T-helper 2 cell treated with Interferon-gamma antibody and Interleukin-4, amounts not matched to agents 100 ng/mL and 5 ng/mL, for 36 hours (primary cell): Measurements from ENCODE around the gene PDE12. TPM values are rescaled to one million over a fixed set of nuclear protein-coding genes. Genes with fewer than 3 reads are reported as not detected.

Experiments used
- intact Hi-C: fragments of 100-400 bp; cut with micrococcal nuclease; formaldehyde crosslinking; loops from one replicate; pipeline ENCODE4 v1.15.1; 2023
- total RNA-seq: library from RNA; stranded (reverse); gene quantifications from 2 replicates; pipeline ENCODE4 v1.2.3, GENCODE V29; 2022

Gene PDE12, protein sequence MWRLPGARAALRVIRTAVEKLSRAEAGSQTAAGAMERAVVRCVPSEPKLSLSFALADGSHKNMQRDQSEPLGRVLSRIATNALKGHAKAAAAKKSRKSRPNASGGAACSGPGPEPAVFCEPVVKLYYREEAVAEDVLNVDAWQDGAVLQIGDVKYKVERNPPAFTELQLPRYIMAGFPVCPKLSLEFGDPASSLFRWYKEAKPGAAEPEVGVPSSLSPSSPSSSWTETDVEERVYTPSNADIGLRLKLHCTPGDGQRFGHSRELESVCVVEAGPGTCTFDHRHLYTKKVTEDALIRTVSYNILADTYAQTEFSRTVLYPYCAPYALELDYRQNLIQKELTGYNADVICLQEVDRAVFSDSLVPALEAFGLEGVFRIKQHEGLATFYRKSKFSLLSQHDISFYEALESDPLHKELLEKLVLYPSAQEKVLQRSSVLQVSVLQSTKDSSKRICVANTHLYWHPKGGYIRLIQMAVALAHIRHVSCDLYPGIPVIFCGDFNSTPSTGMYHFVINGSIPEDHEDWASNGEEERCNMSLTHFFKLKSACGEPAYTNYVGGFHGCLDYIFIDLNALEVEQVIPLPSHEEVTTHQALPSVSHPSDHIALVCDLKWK
- 27.0 and 27.9 TPM in 2 replicates for total RNA-seq

DNA sequence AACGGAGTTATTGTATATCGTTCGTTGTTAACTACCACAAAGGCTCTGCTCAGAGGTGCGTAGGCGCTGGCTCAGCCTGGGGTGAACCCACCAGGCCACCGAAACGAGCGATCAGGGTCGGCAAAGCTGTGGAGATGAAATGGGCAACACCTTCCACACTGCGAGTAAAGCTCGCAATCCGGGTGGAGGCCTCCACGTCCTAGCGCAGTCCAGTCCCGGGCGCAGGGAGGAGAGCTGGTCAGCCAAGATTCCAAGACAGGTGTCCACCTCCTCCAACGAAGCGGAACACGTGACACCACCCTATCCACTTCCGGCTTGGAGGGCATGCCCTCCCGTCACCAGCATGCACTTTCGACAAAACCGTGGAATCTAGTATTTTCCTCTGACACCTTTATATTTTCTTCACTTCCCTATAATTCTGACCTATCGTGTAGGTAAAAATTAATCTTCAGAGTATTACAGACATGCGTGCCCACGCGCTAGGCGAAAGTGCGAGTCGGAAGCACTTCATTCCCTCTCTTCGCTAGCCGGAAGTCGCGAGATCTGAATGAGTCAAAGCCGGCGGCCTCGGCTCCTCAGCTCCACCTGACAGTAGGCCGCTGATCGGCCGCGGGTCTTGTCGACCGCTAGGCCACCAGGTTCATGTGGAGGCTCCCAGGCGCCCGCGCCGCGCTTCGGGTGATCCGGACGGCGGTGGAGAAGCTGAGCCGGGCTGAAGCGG lies at the start of gene PDE12:
Gene PDE12 (plus strand): TSS at position 537 of the 721 bp plus-strand sequence. CDS start 106 bp downstream, at position 643.
- intact Hi-C loops = loop anchor here (1.0 to 5.0 kb wide), 5 partner anchors 41 to 639 kb away; partner anchors contain the start of genes APPL1, ARF4 and SLMAP

DNA sequence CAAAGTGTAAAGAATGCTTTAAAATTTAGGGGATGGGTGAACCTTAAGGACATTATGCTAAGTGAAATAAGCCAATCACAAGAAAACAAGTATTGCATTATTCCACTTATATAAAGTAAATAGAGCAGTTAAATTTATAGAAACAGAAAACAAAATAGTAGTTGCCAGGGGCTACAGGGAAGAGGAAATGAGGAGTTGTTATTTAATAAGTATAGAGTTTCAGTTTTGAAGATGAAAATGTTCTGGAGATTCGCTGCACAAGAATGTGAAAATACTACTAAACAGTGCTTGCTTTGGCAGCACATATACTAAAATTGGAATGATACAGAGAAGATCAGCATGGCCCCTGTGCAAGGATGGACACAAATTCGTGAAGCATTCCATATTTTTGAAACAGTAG lies 43.9 kb upstream of the PDE12 start:
- intact Hi-C loops = no loop called here

DNA sequence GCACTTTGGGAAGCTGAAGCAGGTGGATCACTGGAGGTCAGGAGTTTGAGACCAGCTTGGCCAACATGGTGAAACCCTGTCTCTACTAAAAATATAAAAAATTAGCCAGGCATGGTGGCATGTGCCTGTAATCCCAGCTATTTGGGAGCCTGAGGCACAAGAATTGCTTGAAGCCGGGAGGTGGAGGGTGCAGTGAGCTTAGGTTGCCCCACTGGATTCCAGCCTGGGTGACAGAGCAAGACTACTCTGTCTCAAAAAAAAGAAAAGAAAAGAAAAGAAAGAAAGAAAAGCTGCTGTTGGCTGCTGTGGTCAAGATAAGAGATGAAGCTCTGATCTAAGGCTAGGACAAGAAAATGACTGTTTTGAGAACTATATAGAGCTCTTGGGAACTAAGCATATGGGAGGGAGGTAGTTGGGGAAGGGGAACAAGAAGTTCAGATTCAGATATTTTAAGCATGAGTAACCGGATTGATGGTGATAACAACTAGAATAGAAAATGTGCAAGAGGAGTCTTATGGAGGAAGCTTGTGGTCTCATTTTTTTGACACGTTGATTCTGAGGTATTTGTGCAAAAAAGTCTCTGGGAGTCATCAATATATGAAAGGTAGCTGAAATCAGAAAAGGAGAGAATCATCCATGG lies 37.7 kb upstream of the PDE12 start:
- intact Hi-C loops = no loop called here

DNA sequence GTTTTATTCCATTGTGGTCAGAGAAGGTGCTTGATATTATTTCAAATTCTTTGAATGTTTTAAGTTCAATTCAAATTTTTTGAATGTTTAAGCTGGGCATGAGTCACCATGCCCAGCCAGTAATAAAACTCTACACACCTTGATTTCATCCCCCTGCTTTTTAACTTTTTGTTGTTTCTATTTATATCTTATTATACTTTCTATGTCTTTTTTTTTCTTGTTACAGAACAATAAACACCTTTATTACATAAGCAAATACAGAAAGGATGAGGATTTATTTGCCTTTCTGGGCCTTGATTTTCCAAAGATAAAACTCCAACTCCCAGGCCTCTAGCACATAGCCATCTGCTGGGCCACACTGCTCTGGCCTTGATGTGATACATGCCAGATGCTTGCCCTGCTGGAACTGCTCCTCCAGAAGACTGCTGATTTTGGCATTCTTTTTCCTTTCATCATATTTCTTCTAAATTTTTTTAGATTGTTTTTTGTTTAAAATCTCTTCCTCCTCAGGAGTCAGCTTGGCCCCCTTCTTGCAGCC lies 25.9 kb upstream of the PDE12 start:
- intact Hi-C loops = no loop called here

DNA sequence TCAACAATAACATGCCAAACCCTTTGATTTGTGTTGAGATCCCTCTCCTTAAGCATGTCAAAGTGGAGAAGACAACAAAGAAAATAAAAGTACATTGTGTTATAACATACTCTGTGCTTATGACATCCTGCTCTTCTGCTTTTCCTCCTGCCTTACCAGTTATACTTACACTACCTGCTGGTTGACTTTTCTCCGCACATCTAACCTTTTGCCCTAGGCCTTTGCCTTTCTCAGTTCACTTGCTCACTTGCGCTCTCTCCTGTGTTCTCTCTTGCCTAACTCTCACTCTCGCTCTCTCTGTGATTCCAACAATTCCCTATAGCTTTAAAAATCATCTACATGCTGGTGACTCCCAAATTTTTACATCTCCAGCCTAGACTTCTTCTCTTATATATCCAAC lies 17.6 kb upstream of the PDE12 start:
- intact Hi-C loops = no loop called here

DNA sequence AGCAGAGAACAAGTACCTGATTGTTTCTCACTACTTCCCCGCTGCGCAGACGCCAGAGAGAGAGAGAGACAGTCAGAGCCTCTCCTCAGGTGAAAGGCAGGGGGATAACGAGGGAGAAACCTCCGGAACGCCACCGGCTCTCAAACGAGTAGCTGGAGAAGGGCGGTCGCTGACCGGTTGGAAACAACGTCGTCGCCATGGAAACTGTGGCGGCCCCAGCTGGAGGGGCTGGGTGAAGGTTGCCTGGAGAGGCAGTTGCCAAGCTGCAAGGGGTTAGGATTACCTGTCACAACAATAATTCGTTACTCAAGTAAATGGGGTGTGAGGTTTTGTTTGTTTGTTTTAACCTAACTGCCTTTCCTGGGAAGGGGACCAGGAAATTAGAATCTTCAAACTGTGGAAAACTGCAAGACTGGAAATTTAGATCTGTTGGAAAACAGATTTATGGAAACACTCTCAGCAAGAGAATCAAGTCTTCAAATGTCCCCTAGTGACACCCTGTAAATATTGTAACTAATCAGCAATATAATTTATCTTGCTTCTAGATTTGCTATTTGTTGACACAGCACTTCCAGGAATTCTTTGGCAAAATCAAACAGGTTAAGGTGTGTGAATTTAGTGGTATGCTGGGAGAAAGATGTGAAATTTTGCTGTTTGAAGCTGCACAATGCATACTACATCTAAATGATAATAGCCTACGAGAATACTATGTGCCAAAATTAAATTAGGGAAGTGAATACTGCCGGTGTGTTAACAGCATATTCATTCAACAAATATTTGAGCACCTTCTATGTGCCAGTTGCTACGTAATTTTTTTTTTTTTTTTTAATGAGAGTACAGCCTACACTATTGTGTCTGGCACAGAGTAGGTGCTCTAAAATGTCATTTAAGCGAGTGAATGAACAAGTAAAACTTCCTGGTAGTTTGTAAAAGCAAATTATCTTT lies 11.6 kb upstream of the PDE12 start, which contains the start of gene DNAH12:
Gene DNAH12 (minus strand): TSS at position 164 of the 945 bp plus-strand sequence. CDS start 1,474 bp downstream, outside the sequence.
- intact Hi-C loops = no loop called here

DNA sequence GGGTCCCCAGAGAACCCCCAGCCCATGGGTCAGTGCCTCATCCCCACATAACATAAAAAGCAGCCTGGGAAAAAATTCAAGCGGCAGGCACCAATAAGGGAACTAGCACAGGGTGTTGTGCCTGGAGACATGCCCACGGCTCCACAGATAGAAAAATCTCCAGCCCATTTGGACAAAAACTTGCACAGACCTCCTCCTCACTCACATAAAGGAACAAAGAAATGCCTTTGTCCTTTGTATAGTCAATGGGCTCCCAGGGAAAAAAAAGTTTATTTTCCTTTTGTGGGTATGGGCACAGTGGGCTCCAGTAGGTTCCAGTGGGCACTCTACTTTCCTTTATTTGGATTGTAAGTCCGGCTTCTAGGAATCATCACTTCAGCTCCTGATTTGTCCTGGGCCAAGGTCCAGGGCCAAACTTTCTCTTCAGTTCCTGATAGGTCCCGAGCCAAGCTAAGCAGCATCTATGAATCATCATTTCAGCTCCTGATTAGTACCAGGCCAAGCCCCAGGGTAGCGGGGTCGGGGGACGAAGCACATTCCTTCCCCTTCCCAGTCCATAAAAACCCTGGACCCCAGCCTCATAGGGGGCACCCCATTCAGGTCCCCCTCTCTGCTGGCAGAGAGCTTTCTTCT lies 10.3 kb upstream of the PDE12 start:
- intact Hi-C loops = no loop called here

DNA sequence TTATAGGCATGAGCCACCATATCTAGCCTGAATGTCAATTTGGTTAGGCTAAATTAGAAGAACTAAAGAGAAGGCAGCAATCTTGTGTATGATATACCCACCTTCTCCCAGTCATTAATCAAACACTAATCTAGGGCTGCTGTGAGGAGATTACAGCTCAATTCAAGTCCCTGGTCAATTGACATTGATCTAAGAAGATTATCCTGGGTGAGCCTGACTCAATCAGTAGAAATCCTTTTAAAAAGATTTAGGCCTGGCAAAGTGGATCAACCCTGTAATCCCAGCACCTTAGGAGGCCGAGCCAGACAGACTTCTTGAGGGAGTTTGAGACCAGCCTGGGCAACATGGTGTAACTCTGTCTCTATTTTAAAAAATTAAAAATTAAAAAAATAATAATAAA lies 9.5 kb upstream of the PDE12 start:
- intact Hi-C loops = no loop called here

DNA sequence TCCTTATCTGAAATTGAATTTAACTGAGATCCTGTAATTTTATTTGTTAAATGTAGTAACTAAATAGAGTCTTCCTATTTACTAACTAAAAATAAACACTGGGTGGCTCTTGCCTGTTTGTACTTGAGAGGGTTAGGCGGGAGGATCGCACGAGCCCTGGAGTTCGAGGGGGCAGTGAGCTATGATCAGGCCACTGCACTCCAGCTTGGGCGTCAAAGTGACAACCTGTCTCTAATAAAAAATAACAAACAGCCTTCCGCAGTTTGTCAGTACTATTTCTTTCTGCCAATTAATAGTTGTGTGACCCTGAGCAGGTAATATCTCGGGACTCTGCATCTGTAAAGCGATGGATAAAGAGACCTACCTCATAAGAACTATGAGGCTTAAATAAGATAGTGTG lies 768 bp upstream of the PDE12 start:
- intact Hi-C loops = loop anchor here (5.0 kb wide), 2 partner anchors 328 to 638 kb away; partner anchors contain the start of gene APPL1

DNA sequence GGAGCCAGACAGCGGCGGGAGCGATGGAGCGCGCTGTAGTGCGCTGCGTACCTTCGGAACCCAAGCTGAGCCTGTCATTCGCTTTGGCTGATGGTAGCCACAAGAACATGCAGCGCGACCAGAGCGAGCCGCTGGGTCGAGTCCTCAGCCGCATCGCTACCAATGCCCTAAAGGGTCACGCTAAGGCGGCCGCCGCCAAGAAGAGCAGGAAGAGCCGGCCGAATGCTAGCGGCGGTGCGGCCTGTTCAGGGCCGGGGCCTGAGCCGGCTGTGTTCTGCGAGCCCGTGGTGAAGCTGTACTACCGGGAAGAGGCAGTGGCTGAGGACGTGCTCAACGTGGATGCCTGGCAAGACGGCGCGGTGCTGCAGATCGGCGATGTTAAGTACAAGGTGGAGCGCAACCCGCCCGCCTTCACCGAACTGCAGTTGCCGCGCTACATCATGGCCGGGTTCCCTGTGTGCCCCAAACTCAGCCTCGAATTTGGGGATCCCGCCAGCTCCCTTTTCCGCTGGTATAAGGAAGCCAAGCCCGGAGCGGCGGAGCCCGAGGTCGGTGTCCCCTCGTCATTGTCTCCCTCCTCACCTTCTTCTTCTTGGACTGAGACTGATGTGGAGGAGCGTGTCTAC lies 498 bp downstream of the PDE12 start:
- intact Hi-C loops = loop anchor here (1.0 to 5.0 kb wide), 5 partner anchors 41 to 639 kb away; partner anchors contain the start of genes APPL1, ARF4 and SLMAP

DNA sequence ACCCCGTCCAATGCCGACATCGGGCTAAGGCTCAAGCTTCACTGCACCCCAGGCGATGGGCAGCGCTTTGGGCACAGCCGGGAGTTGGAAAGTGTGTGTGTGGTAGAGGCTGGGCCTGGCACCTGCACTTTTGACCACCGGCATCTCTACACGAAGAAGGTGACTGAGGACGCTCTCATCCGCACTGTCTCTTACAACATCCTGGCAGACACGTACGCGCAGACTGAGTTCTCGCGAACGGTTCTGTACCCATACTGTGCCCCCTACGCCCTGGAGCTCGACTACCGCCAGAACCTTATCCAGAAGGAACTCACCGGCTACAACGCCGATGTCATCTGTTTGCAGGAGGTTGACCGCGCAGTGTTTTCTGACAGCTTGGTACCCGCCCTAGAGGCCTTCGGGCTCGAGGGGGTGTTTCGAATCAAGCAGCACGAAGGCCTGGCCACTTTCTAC lies 1.0 kb downstream of the PDE12 start:
- intact Hi-C loops = loop anchor here (5.0 kb wide), 2 partner anchors 330 to 640 kb away; partner anchors contain the start of gene APPL1

DNA sequence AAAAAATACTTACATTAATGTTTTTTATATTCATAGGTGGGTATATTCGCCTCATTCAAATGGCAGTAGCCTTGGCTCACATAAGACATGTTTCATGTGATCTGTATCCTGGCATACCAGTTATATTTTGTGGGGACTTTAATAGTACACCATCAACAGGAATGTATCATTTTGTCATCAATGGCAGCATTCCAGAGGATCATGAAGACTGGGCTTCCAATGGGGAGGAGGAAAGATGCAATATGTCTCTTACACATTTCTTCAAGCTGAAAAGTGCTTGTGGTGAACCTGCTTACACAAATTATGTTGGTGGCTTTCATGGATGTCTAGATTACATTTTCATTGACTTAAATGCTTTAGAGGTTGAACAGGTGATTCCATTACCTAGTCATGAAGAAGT lies 3.5 kb downstream of the PDE12 start:
- intact Hi-C loops = loop anchor here (5.0 kb wide), 2 partner anchors 332 to 642 kb away; partner anchors contain the start of gene APPL1

DNA sequence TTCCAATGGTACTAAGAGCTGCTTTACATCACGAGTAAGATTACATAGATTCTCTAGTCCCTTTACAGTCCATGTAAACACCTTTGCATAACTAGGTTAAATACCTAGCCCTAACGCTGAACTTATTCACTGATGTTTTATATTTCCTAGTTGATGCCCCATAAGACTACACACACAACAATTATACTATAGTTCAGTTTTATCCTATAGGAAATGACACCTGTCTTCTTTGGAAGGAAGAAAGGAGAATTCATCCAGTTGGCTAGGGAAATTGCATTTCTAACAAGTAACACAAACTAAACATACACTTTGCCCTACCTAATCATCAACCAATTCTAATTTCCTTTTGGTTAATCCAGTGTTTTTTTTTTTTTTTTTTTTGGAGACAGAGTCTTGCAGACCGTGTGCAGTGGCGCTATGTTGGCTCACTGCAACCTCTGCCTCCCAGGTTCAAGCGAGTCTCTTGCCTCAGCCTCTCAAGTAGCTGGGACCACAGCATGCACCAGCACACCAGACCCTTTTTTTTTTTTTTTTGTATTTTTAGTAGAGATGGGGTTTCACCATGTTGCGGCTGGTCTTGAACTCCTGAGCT lies 13.9 kb downstream of the PDE12 start:
- intact Hi-C loops = no loop called here

DNA sequence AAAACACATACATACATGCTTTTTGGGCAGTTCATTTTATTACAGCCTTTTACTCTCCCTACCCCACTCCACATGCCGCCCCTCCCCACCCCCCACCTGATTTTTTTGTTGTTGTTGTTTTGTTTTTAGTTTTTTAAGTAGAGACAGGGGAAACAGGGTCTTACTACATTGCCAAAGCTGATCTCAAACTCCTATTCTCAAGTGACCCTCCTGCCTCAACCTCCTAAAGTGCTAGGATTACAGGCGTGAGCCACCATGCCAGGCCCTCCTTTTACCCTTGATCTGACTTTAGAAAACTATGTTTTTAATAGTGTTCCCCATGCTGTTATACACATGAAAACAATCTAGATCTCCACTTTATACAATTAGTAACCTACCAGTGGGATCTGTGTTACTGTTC lies 14.8 kb downstream of the PDE12 start:
- intact Hi-C loops = no loop called here

DNA sequence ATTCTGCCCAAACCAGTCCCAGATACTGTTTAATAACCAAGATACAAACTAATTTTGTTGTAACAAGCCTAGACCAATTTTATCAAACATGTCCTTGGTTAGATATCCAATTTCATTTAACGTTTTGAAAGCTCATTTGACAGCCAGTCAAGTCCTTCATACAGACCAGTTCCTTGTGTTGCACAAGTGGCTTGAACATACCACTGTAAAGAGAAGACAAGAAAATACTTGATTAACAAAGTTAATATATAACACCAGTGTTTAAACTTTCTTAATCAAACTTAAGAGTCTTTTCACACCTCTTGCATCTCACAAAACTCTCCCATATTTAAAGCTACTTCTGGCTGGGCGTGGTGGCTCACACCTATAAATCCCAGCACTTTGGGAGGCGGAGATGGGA lies 16.0 kb downstream of the PDE12 start:
- intact Hi-C loops = no loop called here

DNA sequence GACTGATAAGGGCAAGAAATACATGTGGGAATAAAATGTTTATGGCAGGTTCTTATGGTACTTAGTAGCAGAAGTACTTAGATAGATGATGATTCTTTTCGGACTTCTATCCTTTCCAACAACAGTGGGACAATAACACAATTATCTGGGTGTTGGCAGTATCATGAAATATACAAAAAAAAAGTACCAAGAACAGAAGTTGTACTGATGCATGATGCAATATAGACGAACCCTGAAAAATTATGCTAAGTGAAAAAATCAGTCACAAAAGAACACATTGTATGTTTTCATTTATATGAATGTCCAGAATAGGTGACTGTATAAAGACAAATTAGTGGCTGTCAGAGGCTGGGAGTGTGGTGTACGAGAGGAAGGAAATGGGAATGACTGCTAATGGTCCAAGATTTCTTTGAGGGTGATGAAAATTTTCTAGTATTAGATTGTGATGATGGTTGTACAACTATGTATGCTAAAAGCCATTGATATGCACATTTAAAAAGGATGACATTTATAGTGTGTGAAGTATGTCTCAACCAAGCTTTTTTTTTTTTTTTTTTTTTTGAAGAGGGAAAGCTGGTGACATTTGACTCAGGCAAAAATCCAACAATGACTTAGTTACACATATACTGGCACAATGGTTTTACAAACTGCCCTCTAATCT lies 20.0 kb downstream of the PDE12 start:
- intact Hi-C loops = no loop called here

DNA sequence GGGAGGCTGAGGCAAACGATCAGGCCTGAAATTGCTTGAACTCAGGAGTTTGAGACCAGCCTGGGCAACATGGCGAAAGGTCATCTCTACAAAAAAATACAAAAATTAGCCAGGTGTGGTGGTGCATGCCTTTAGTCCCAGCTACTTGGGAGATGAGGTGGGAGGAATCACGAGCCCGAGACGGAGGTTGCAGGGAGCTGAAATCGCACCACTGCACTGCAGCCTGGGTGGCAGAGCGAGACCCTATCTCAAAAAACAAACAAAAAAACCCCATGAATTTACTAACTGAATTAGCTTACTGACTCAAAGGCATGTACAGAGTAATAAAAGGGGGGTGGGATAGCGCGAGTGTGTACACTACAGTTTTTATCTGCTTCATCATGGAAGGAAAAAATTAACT lies 21.7 kb downstream of the PDE12 start:
- intact Hi-C loops = no loop called here
